Fibroblast of lung (primary cell): Measurements from ENCODE around the gene ARPP21. TPM values are rescaled to one million over a fixed set of nuclear protein-coding genes. Genes with fewer than 3 reads are reported as not detected.

Experiments
- DNase-seq, 2 donors: peaks; one replicate each; pipeline versions ENCODE4 v3.0.0 to v3.0.0-alpha.2; 2010; ENCODE audit warnings: low read depth in 2 of 2
- H2AFZ ChIP-seq: 2 replicates; pipeline ENCODE4 v1.5.1; 2012; ENCODE audit warnings: low read length, control low read depth, inconsistent platforms
- H3K27ac ChIP-seq: 2 replicates; pipeline ENCODE4 v1.5.1; 2011; ENCODE audit warnings: low read length, control low read depth; ENCODE audit not compliant: insufficient read depth
- H3K27me3 ChIP-seq: 2 replicates; pipeline ENCODE4 v1.5.1; 2011; ENCODE audit warnings: mild to moderate bottlenecking, low read length; ENCODE audit not compliant: control insufficient read depth, insufficient read depth
- H3K36me3 ChIP-seq: 2 replicates; pipeline ENCODE4 v1.5.1; 2011; ENCODE audit warnings: low read length; ENCODE audit not compliant: control insufficient read depth, insufficient read depth
- H3K4me1 ChIP-seq: 2 replicates; pipeline ENCODE4 v1.5.1; 2011; ENCODE audit warnings: low read length; ENCODE audit not compliant: control insufficient read depth, insufficient read depth; ENCODE audit errors: extremely low read depth
- H3K4me2 ChIP-seq: 2 replicates; pipeline ENCODE4 v1.5.1; 2011; ENCODE audit warnings: low read length, control low read depth; ENCODE audit not compliant: insufficient read depth; ENCODE audit errors: extremely low read depth
- H3K4me3 ChIP-seq, 4 experiments: fragments of 200-600 bp in 1 of 4; sonication (generic) in 1 of 4; replicated peaks in 1 of 4; 2 replicates each; pipeline ENCODE4 v1.5.1; 2011 to 2016; ENCODE audit warnings: low read length in 4 of 4, low read depth in 3 of 4, mild to moderate bottlenecking in 3 of 4, control low read depth in 2 of 4, inconsistent platforms in 1 of 4, mixed read lengths in 1 of 4; ENCODE audit not compliant: insufficient read depth in 1 of 4; ENCODE audit errors: control extremely low read depth in 1 of 4
- H3K79me2 ChIP-seq: 2 replicates; pipeline ENCODE4 v1.5.1; 2012; ENCODE audit warnings: mild to moderate bottlenecking, low read length, inconsistent platforms; ENCODE audit not compliant: control insufficient read depth, insufficient read depth
- H3K9ac ChIP-seq: 2 replicates; pipeline ENCODE4 v1.5.1; 2011; ENCODE audit warnings: mild to moderate bottlenecking, low read length, control low read depth; ENCODE audit not compliant: insufficient read depth
- H3K9me3 ChIP-seq: 2 replicates; pipeline ENCODE4 v1.5.1; 2012; ENCODE audit warnings: low read depth, low read length; ENCODE audit not compliant: control insufficient read depth, insufficient read depth
- H4K20me1 ChIP-seq: 2 replicates; pipeline ENCODE4 v1.5.1; 2011; ENCODE audit warnings: low read length; ENCODE audit not compliant: control insufficient read depth, insufficient read depth; ENCODE audit errors: extremely low read depth
- EZH2 ChIP-seq: IDR thresholded peaks from 2 replicates; pipeline ENCODE4 v1.5.1; 2012; ENCODE audit warnings: low read length, control low read depth, mild to moderate bottlenecking; ENCODE audit errors: missing control alignments
- polyA plus RNA-seq, 2 donors: library from polyadenylated mRNA; depleted of rRNA in 1 of 2; stranded (reverse) in 1 of 2; unstranded in 1 of 2; fragments of >200 nt; gene quantifications; 2 replicates each; pipeline ENCODE4 v1.2.1, GENCODE V29; 2011 to 2012; ENCODE audit warnings: missing spikeins in 1 of 2
- total RNA-seq: library from RNA; depleted of rRNA; stranded (reverse); fragments of >200 nt; gene quantifications from 2 replicates; pipeline ENCODE4 v1.2.1, GENCODE V29; 2014
- TF ChIP-seq, protein P1 (sequence below), 2 donors: IDR thresholded peaks in 1 of 2; conservative IDR thresholded peaks in 1 of 2; 1 replicate in 1 of 2; 2 replicates in 1 of 2; pipeline ENCODE4 v1.5.1; 2011 to 2012; ENCODE audit warnings: low read length in 2 of 2, control low read depth in 1 of 2, inconsistent platforms in 1 of 2, low read depth in 1 of 2, mild to moderate bottlenecking in 1 of 2

Gene ARPP21
- total and polyA plus RNA-seq, 2 donors (not counting 1 experiment from before 2014, with no cell fraction given) = not detected

DNA sequence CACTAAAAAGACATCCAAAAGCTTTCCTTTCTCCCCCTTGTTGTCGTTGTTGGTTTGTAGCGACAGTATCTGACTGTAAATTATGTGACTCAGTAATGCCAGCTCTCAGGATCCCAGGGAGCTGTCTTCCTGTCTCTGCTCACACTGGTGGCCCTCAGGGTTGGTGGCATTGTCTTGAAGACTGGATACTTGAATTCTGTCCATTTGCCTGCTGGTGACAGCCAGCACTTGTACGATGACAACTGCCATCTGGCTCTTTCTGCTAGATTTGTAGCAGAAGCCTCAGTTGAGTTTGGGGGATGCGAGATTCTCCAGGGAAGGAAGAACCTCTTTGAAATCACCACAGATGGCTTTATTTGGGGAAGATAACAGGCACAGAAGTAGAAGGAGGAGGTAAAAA is 120.8 kb downstream of the ARPP21 start:
- no peaks in the 10 kb centered on the region for H3K79me2 ChIP-seq
- no peak overlapping the region for H3K4me2 ChIP-seq
- no peaks in the 10 kb centered on the region for H3K36me3 ChIP-seq
- no peaks in the 10 kb centered on the region for H3K4me1 ChIP-seq
- H4K20me1 ChIP-seq = no peaks in the 10 kb centered on the region
- H3K4me3 ChIP-seq = no peak overlapping the region
- no peak overlapping the region for H3K9ac ChIP-seq
- H3K27me3 ChIP-seq = no peaks in the 10 kb centered on the region
- H3K9me3 ChIP-seq = no peaks in the 10 kb centered on the region
- no peak overlapping the region for H3K27ac ChIP-seq
- TF ChIP-seq, protein P1, sequence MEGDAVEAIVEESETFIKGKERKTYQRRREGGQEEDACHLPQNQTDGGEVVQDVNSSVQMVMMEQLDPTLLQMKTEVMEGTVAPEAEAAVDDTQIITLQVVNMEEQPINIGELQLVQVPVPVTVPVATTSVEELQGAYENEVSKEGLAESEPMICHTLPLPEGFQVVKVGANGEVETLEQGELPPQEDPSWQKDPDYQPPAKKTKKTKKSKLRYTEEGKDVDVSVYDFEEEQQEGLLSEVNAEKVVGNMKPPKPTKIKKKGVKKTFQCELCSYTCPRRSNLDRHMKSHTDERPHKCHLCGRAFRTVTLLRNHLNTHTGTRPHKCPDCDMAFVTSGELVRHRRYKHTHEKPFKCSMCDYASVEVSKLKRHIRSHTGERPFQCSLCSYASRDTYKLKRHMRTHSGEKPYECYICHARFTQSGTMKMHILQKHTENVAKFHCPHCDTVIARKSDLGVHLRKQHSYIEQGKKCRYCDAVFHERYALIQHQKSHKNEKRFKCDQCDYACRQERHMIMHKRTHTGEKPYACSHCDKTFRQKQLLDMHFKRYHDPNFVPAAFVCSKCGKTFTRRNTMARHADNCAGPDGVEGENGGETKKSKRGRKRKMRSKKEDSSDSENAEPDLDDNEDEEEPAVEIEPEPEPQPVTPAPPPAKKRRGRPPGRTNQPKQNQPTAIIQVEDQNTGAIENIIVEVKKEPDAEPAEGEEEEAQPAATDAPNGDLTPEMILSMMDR (conservative IDR thresholded peaks at IDR 0.05 in 1 of 2, IDR thresholded peaks at IDR 0.05 in 1 of 2; ENCODE audit: low read depth in 1 of 2, low read length in 2 of 2) = no peak
- no peak for TF ChIP-seq EZH2
- no peak for DNase-seq
- no peak overlapping the region for H2AFZ ChIP-seq

DNA sequence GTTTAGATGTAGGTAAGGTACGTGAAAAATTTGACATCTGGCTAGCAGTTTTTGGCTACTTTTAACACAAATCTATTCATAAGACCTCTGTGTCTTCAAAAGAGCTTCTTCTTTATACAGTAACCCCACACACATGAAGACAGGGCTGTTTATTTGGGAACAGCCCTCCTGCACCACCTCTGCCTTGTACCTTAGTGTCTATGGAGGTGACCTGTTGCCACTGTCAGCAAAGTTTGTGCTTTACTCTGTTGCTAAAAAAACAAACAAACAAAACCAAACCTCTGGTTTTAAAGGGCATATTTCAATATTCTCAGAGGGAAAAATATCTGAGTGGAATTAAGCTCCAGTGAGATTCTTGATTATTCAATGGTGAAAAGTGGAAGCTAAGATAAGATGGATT is 122.0 kb downstream of the ARPP21 start:
- TF ChIP-seq, protein P1 (conservative IDR thresholded peaks at IDR 0.05 in 1 of 2, IDR thresholded peaks at IDR 0.05 in 1 of 2; ENCODE audit: low read depth in 1 of 2, low read length in 2 of 2) = no peak
- TF ChIP-seq EZH2 = no peak
- no peaks in the 10 kb centered on the region for H3K79me2 ChIP-seq
- H3K27me3 ChIP-seq = no peaks in the 10 kb centered on the region
- no peak overlapping the region for H3K9ac ChIP-seq
- H3K27ac ChIP-seq = no peak overlapping the region
- H3K9me3 ChIP-seq = no peaks in the 10 kb centered on the region
- H3K4me1 ChIP-seq = no peaks in the 10 kb centered on the region
- H3K4me3 ChIP-seq = no peak overlapping the region
- no peak overlapping the region for H3K4me2 ChIP-seq
- no peaks in the 10 kb centered on the region for H3K36me3 ChIP-seq
- no peak for DNase-seq
- H4K20me1 ChIP-seq = no peaks in the 10 kb centered on the region
- no peak overlapping the region for H2AFZ ChIP-seq

DNA sequence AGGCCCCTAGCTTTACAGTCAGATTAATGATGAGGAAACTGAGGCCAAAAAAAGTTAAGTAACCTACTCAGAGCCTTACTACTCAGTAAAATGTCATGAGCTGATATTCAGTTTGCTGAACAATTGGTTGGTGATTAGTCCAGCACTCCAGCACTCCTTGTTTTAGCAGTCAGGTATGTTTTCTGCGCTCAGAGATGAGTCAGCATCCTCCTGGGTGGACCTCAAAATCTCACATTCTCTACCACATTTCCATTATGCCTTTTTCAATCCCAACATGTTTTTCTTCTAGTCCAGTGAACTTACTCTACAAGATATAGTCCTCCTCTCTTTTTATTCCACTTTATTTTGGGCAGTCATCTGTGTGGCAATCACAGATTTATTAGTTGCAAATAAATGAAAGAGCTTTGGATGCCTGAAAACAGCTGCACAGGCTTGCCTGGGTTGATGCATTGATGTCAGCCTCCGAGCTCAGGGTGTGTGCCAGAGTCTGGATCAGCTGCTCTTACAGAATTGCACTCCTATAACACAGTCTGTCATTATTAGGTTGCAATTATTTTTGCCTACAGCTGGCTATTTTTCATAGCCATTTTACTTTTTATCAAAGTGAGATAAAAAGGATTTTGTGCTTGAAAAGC is 133.2 kb downstream of the ARPP21 start:
- no peaks in the 10 kb centered on the region for H3K9me3 ChIP-seq
- H4K20me1 ChIP-seq = no peaks in the 10 kb centered on the region
- no peaks in the 10 kb centered on the region for H3K4me1 ChIP-seq
- no peaks in the 10 kb centered on the region for H3K27me3 ChIP-seq
- H2AFZ ChIP-seq = no peak overlapping the region
- no peak overlapping the region for H3K4me2 ChIP-seq
- no peak overlapping the region for H3K27ac ChIP-seq
- peak in 1 of 2 donors; percentile 4 for DNase-seq
- TF ChIP-seq, protein P1 (conservative IDR thresholded peaks at IDR 0.05 in 1 of 2, IDR thresholded peaks at IDR 0.05 in 1 of 2; ENCODE audit: low read depth in 1 of 2, low read length in 2 of 2) = no peak
- TF ChIP-seq EZH2 = no peak
- H3K36me3 ChIP-seq = no peaks in the 10 kb centered on the region
- H3K4me3 ChIP-seq = no peak overlapping the region
- no peak overlapping the region for H3K9ac ChIP-seq
- no peaks in the 10 kb centered on the region for H3K79me2 ChIP-seq
